Spleen (tissue), 11 donors: ENCODE results near the gene ZYG11B. TPM values are rescaled to one million over a fixed set of nuclear protein-coding genes. Genes with fewer than 3 reads are reported as not detected.

ENCODE experiments used
- DNase-seq: peaks from one replicate; pipeline ENCODE4 v3.0.0-alpha.2; 2020
- H3K27ac ChIP-seq, 8 donors: fragments of 200-600 bp; sonication (generic) in 7 of 8; 1 replicate in 4 of 8; 2 replicates in 4 of 8; pipeline versions ENCODE4 v1.5.0 to v1.8.0; 2016 to 2021; ENCODE audit warnings: inconsistent platforms in 4 of 8, mild to moderate bottlenecking in 4 of 8, moderate library complexity in 1 of 8
- H3K27me3 ChIP-seq, 7 donors: fragments of 200-600 bp; sonication (generic) in 6 of 7; replicated peaks in 1 of 7; 1 replicate in 4 of 7; 2 replicates in 3 of 7; pipeline versions ENCODE4 v1.5.0 to v1.8.0; 2016 to 2021; ENCODE audit warnings: inconsistent platforms in 3 of 7, mild to moderate bottlenecking in 1 of 7
- H3K36me3 ChIP-seq, 6 donors: fragments of 200-600 bp; sonication (generic) in 5 of 6; 1 replicate in 4 of 6; 2 replicates in 2 of 6; pipeline versions ENCODE4 v1.5.0 to v1.8.0; 2016 to 2021; ENCODE audit warnings: inconsistent platforms in 2 of 6
- H3K4me1 ChIP-seq, 6 donors: fragments of 200-600 bp; sonication (generic) in 5 of 6; 1 replicate in 3 of 6; 2 replicates in 3 of 6; pipeline versions ENCODE4 v1.5.0 to v1.8.0; 2016 to 2021; ENCODE audit warnings: inconsistent platforms in 3 of 6
- H3K4me3 ChIP-seq, 8 donors: fragments of 200-600 bp; sonication (generic) in 7 of 8; 1 replicate in 4 of 8; 2 replicates in 4 of 8; pipeline versions ENCODE4 v1.5.0 to v1.8.0; 2016 to 2021; ENCODE audit warnings: inconsistent platforms in 4 of 8, mild to moderate bottlenecking in 4 of 8, moderate library complexity in 2 of 8
- H3K9me3 ChIP-seq, 8 donors: fragments of 200-600 bp; sonication (generic) in 7 of 8; 1 replicate in 4 of 8; 2 replicates in 4 of 8; pipeline versions ENCODE4 v1.5.0 to v1.8.0; 2016 to 2021; ENCODE audit warnings: inconsistent platforms in 4 of 8
- POLR2A ChIP-seq, 3 donors: fragments of 450-650 bp; IDR thresholded peaks; one replicate each; pipeline ENCODE4 v1.5.1; 2017; ENCODE audit warnings: antibody characterized with exemption in 3 of 3, mild to moderate bottlenecking in 1 of 3
- POLR2AphosphoS5 ChIP-seq, 3 donors: sonication (generic); formaldehyde crosslinking; IDR thresholded peaks; one replicate each; pipeline ENCODE4 v1.5.1; 2017; ENCODE audit warnings: antibody characterized with exemption in 3 of 3
- WGBS, 5 donors: extraction: QIAGEN DNeasy Blood & Tissue Kit in 3 of 5; methylation state at CpG; one replicate each; pipeline versions ENCODE4 v1.1.5 to v1.1.7; 2013 to 2018; 5-methylcytosine and 5-hydroxymethylcytosine counted together
- intact Hi-C: fragments of 100-400 bp; cut with DNase I; formaldehyde crosslinking; loops from one replicate; pipeline ENCODE4 v1.15.0; 2023; ENCODE audit warnings: low total_unique reads
- polyA plus RNA-seq, 3 donors: library from polyadenylated mRNA; stranded (reverse); fragments of 200-250 nt; gene quantifications; one replicate each; pipeline ENCODE4 v1.2.1, GENCODE V29; 2013
- total RNA-seq, 7 donors: library from RNA; depleted of rRNA in 3 of 7; stranded (reverse); fragments of >200 nt in 3 of 7; fragmentation: NEBNext Ultra II Directional in 4 of 7; extraction: Animal tissue kit (Norgen Biotek cat#: 25700) in 4 of 7; gene quantifications; one replicate each; pipeline versions ENCODE4 v1.1.0 to v1.2.1, GENCODE V29; 2016 to 2021
- TF ChIP-seq, protein P1 (sequence below), 11 experiments: fragments of 200-600 bp in 7 of 11; fragments of 450-650 bp in 4 of 11; sonication (generic) in 4 of 11; IDR thresholded peaks in 8 of 11; conservative IDR thresholded peaks in 3 of 11; 1 replicate in 7 of 11; 2 replicates in 4 of 11; pipeline versions ENCODE4 v1.4.0 to v1.8.0; 2016 to 2021; ENCODE audit warnings: antibody characterized with exemption in 11 of 11, inconsistent platforms in 4 of 11, mild to moderate bottlenecking in 1 of 11
- donor health status: healthy with polysubstance abuse.
- donor health status: DM: no; HTN: no; CAD: no; lungs with moderate emphysema.
- donor health status: DM: no; HTN: no; CAD: no.
- donor health status: Bipolar disorder and iron deficiency.
- donor health status: healthy.
- donor health status: DM: no; HTN: no; CAD: no.
- donor health status: DM: yes; HTN: yes; CAD: no.

Gene ZYG11B
- total and polyA plus RNA-seq, 10 donors: 3.0 to 35.5 (median 21.9) TPM

DNA sequence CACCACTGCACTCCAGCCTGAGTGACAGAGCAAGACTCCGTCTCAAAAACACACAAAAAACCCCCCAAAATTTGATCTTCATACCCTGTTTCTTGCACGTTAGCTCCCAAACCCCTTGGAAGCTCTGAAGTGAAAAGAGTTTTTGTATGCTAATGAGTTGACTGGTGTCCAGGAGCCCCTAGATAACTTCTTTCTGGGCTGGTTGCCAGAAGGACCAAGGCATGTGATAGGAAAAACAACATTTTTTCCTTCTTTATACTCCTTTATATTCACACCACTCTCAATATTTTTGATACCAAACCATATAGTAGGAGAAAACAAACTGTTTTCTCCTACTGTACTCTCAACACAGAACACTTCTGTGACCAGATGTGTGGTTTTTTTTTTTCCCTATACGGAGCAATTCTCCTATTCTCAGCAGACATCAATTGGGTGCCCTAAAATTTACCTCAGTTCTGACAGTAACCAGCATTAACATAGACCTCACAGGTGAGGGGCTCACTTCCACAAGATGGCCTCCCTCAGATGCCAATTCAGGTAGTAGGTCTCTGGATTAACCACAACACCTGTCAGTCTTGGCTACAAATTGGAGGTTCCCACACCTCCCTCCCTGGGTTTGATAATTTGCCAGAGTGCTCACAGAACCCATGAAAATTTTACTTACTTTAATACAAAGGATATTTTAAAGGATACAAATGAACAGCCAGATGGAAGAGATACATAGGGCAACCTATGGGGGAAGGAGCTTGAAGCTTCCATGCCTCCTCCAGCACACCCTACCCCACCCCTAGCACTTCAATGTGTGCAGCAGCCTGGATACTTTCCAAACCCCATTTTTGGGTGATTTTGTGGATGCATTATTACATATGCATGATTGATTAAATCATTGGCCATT is 25.6 kb downstream of the ZYG11B start:
- intact Hi-C loops: no loop called here
- 36 to 52% (median 49%) methylated on average over 3 of the region's 3 CpGs for WGBS, 5 donors
- no peak overlapping the region for H3K27ac ChIP-seq

DNA sequence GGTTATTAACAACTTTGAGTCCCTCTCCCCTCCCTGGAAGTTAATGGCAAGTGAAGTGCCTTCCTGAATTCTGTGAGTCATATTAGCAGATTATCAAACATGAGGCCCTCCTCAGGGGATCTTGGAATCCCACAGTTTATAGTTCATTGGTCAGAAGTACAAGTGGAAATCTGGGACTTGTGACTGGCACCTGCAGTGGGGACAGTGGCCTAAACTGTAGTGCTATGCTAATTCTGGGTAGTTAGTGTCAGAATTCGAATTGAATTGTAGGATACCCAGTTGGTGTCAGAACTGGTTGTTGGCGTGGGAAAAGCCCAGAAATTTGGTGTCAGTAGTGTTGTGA is 26.2 kb downstream of the ZYG11B start:
- Histone ChIP-seq H3K27me3 (no peaks in the 10 kb centered on the region), H3K36me3 (peaks cover 0 to 19% (median 6%) of the 10 kb centered on the region in 6 donors), H3K27ac (no peak overlapping the region), H3K4me1 (peaks cover 0 to 21% (median 5%) of the 10 kb centered on the region in 6 donors), H3K4me3 (no peak overlapping the region), H3K9me3 (no peaks in the 10 kb centered on the region)
- WGBS, 5 donors: 92 to 100% (median 96%) methylated on average over 2 of the region's 2 CpGs
- intact Hi-C loops: no loop called here
- no peak for DNase-seq
- TF ChIP-seq, protein P1, sequence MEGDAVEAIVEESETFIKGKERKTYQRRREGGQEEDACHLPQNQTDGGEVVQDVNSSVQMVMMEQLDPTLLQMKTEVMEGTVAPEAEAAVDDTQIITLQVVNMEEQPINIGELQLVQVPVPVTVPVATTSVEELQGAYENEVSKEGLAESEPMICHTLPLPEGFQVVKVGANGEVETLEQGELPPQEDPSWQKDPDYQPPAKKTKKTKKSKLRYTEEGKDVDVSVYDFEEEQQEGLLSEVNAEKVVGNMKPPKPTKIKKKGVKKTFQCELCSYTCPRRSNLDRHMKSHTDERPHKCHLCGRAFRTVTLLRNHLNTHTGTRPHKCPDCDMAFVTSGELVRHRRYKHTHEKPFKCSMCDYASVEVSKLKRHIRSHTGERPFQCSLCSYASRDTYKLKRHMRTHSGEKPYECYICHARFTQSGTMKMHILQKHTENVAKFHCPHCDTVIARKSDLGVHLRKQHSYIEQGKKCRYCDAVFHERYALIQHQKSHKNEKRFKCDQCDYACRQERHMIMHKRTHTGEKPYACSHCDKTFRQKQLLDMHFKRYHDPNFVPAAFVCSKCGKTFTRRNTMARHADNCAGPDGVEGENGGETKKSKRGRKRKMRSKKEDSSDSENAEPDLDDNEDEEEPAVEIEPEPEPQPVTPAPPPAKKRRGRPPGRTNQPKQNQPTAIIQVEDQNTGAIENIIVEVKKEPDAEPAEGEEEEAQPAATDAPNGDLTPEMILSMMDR (IDR thresholded peaks at IDR 0.05 in 8 of 11, conservative IDR thresholded peaks at IDR 0.05 in 3 of 11): no peak
- TF ChIP-seq POLR2AphosphoS5 (IDR thresholded peaks at IDR 0.05): no peak
- no peak for TF ChIP-seq POLR2A (IDR thresholded peaks at IDR 0.05)

More for the DNA sequence above, 25.6 kb downstream of the ZYG11B start:
- TF ChIP-seq POLR2A (IDR thresholded peaks at IDR 0.05) (no peak), POLR2AphosphoS5 (IDR thresholded peaks at IDR 0.05) (no peak)
- TF ChIP-seq, protein P1 (IDR thresholded peaks at IDR 0.05 in 8 of 11, conservative IDR thresholded peaks at IDR 0.05 in 3 of 11): no peak
- Histone ChIP-seq H3K27me3 (no peaks in the 10 kb centered on the region), H3K4me3 (no peak overlapping the region), H3K4me1 (peaks cover 0 to 22% (median 5%) of the 10 kb centered on the region in 6 donors), H3K9me3 (no peaks in the 10 kb centered on the region), H3K36me3 (peaks cover 0 to 12% (median under 1%) of the 10 kb centered on the region in 6 donors)
- no peak for DNase-seq

DNA sequence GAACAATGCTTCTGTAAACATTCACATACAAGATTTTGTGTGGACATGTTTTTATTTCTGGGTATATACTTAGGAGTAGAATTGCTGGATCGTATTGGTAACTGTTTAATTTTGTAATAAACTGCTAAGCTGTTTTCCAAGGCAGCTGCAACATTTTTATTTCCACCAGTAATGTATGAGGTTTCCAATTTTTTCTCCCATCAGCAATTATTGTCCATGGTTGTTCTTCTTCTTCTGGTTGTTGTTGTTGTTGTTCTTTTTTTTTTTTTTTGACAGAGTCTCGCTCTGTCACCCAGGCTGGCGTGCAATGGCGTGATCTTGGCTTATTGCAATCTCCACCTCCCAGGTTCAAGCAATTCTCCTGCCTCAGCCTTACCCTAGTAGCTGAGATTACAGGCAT is 26.9 kb downstream of the ZYG11B start:
- WGBS, 5 donors: 93 to 97% (median 95%) methylated on average over 4 of the region's 4 CpGs
- H3K27ac ChIP-seq: no peak overlapping the region

DNA sequence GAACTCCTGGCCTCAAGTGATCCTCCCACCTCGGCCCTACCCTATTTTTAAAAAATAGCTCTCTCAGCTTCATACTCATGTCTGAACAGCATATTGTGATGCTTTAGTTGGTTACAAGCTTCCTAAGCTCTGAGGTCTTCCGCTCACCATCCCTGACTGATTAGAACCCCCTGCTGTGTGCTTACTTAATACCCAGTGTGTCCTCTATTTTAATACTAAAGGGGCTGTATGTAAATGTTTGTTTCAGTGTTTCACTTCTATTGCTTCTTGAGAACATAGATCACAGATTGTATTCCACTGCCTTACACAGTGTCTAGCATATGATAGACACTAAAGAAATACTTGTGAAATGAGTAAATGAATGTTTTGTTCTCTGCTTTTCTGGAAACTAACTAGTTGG is 29.8 kb downstream of the ZYG11B start:
- 92 to 100% (median 98%) methylated on average over 2 of the region's 2 CpGs for WGBS, 5 donors
- intact Hi-C loops: no loop called here
- H3K9me3 ChIP-seq: no peaks in the 10 kb centered on the region
- no peak for DNase-seq
- no peaks in the 10 kb centered on the region for H3K27me3 ChIP-seq
- H3K27ac ChIP-seq: no peak overlapping the region
- peaks cover 0 to 54% (median 13%) of the 10 kb centered on the region in 6 donors for H3K36me3 ChIP-seq
- no peak overlapping the region for H3K4me3 ChIP-seq
- TF ChIP-seq, protein P1 (IDR thresholded peaks at IDR 0.05 in 8 of 11, conservative IDR thresholded peaks at IDR 0.05 in 3 of 11): no peak
- no peak for TF ChIP-seq POLR2A (IDR thresholded peaks at IDR 0.05)
- no peak for TF ChIP-seq POLR2AphosphoS5 (IDR thresholded peaks at IDR 0.05)
- H3K4me1 ChIP-seq: peaks cover 0 to 13% (median 2%) of the 10 kb centered on the region in 6 donors

More for the DNA sequence above, 26.9 kb downstream of the ZYG11B start:
- intact Hi-C loops: no loop called here
- no peak for DNase-seq
- Histone ChIP-seq H3K36me3 (peaks cover 0 to 26% (median 10%) of the 10 kb centered on the region in 6 donors), H3K9me3 (no peaks in the 10 kb centered on the region), H3K4me1 (peaks cover 0 to 21% (median 5%) of the 10 kb centered on the region in 6 donors), H3K27me3 (no peaks in the 10 kb centered on the region), H3K4me3 (no peak overlapping the region)
- TF ChIP-seq, protein P1 (IDR thresholded peaks at IDR 0.05 in 8 of 11, conservative IDR thresholded peaks at IDR 0.05 in 3 of 11): no peak
